HCT116 (cell line): Measurements from ENCODE around the gene MAP3K7CL. TPM values are rescaled to one million over a fixed set of nuclear protein-coding genes. Genes with fewer than 3 reads are reported as not detected.

Experiments used
- ATAC-seq: fragments of 200-7000 bp; cut with Tn5 transposase; 2 replicates; pipeline ENCODE4 v1.9.1; 2020; ENCODE audit warnings: mild to moderate bottlenecking, moderate library complexity
- BruUV-seq: library from RNA; stranded (reverse); fragments of 400-500 nt; replicated peaks from 2 replicates; lab custom pipeline; 2021; lab: Mats Ljungman, UMichigan
- CTCF ChIA-PET: fragments of 300-600 bp; sonication (Branson Sonifier 250); formaldehyde crosslinking; loops from one replicate; lab custom pipeline; 2021; ENCODE audit warnings: antibody characterized with exemption; lab: Charles Lee
- POLR2A ChIA-PET: fragments of 300-600, 350-600 bp; sonication (Branson Sonifier 250); formaldehyde crosslinking; loops from one replicate; lab custom pipeline; 2021; ENCODE audit warnings: antibody characterized with exemption; lab: Charles Lee
- RAD21 ChIA-PET, 2 experiments: fragments of 300-600 bp; sonication (Branson Sonifier 250); formaldehyde crosslinking; loops; one replicate each; lab custom pipeline; 2023; ENCODE audit warnings: low total read pairs in 2 of 2; ENCODE audit not compliant: uncharacterized antibody in 2 of 2, unreplicated experiment in 2 of 2, low non-redundant PET in 1 of 2; lab: Charles Lee
- DNase-seq: peaks from one replicate; pipeline ENCODE4 v3.0.0-alpha.2; 2010; ENCODE audit warnings: low read depth, low spot score
- H2AFZ ChIP-seq: fragments of 200-600 bp; shearing (Covaris generic), sonication (generic); 2 replicates; pipeline ENCODE4 v1.6.1; 2017; ENCODE audit warnings: low read depth, mixed run types, mixed read lengths, antibody characterized with exemption, low read length; ENCODE audit not compliant: poor library complexity, severe bottlenecking
- H3K27ac ChIP-seq: 2 replicates; pipeline ENCODE4 v1.5.1; 2012; ENCODE audit warnings: low read depth, low read length
- H3K27me3 ChIP-seq: fragments of 200-600 bp; sonication (generic); 2 replicates; pipeline ENCODE4 v1.6.1; 2016; ENCODE audit warnings: mixed run types, low read length, mixed read lengths; ENCODE audit not compliant: insufficient read depth
- H3K36me3 ChIP-seq, 2 experiments: fragments of 200-500 bp in 1 of 2; fragments of 200-600 bp in 1 of 2; sonication (Bioruptor generic) in 1 of 2; sonication (generic) in 1 of 2; 2 replicates each; pipeline versions ENCODE4 v1.5.1 to v1.6.1; 2014 to 2016; ENCODE audit warnings: low read length in 2 of 2, inconsistent platforms in 1 of 2, mixed read lengths in 1 of 2, mixed run types in 1 of 2; ENCODE audit not compliant: insufficient read depth in 2 of 2, control insufficient read depth in 1 of 2
- H3K4me1 ChIP-seq, 2 experiments: fragments of 200-600 bp in 1 of 2; sonication (generic) in 1 of 2; 2 replicates each; pipeline versions ENCODE4 v1.5.1 to v1.6.1; 2012 to 2017; ENCODE audit warnings: low read length in 2 of 2, inconsistent platforms in 1 of 2, mild to moderate bottlenecking in 1 of 2, mixed read lengths in 1 of 2, mixed run types in 1 of 2, moderate library complexity in 1 of 2; ENCODE audit not compliant: insufficient read depth in 2 of 2, control insufficient read depth in 1 of 2
- H3K4me2 ChIP-seq: fragments of 200-600 bp; sonication (generic); 2 replicates; pipeline ENCODE4 v1.6.1; 2017; ENCODE audit warnings: mixed run types, low read length, mixed read lengths
- H3K4me3 ChIP-seq, 2 experiments: fragments of 200-600 bp in 1 of 2; sonication (generic) in 1 of 2; replicated peaks in 1 of 2; 2 replicates each; pipeline ENCODE4 v1.5.1; 2011 to 2016; ENCODE audit warnings: low read length in 2 of 2, control low read depth in 1 of 2, low read depth in 1 of 2, mild to moderate bottlenecking in 1 of 2, mixed read lengths in 1 of 2, mixed run types in 1 of 2
- H3K79me2 ChIP-seq: fragments of 200-600 bp; sonication (generic); 2 replicates; pipeline ENCODE4 v1.6.1; 2017; ENCODE audit warnings: mild to moderate bottlenecking, mixed run types, low read length, moderate library complexity, mixed read lengths; ENCODE audit not compliant: insufficient read depth
- H3K9ac ChIP-seq: fragments of 200-600 bp; sonication (generic); 2 replicates; pipeline ENCODE4 v1.6.1; 2016; ENCODE audit warnings: low read length, mixed read lengths
- H3K9me2 ChIP-seq: fragments of 200-600 bp; sonication (generic), shearing (Covaris generic); 2 replicates; pipeline ENCODE4 v1.6.1; 2017; ENCODE audit warnings: mixed run types, mild to moderate bottlenecking, moderate library complexity; ENCODE audit not compliant: insufficient read depth
- H3K9me3 ChIP-seq, 2 experiments: fragments of 200-500 bp in 1 of 2; fragments of 200-600 bp in 1 of 2; sonication (Bioruptor generic) in 1 of 2; sonication (generic) in 1 of 2; 2 replicates each; pipeline ENCODE4 v1.6.1; 2014 to 2017; ENCODE audit warnings: low read length in 2 of 2, mixed read lengths in 2 of 2, inconsistent platforms in 1 of 2, low read depth in 1 of 2, mild to moderate bottlenecking in 1 of 2, mixed run types in 1 of 2, moderate library complexity in 1 of 2; ENCODE audit not compliant: control insufficient read depth in 1 of 2, insufficient read depth in 1 of 2
- H4K20me1 ChIP-seq: fragments of 200-600 bp; sonication (generic), shearing (Covaris generic); 2 replicates; pipeline ENCODE4 v1.6.1; 2017; ENCODE audit warnings: mixed run types, mild to moderate bottlenecking, moderate library complexity; ENCODE audit not compliant: insufficient read depth
- CBX3 ChIP-seq: IDR thresholded peaks from 2 replicates; pipeline ENCODE4 v1.6.1; 2012; ENCODE audit warnings: low read depth
- CEBPB ChIP-seq: IDR thresholded peaks from 2 replicates; pipeline ENCODE4 v1.6.1; 2012; ENCODE audit warnings: low read depth
- EZH2 ChIP-seq: fragments of 200-600 bp; sonication (generic); IDR thresholded peaks from 2 replicates; pipeline ENCODE4 v1.6.1; 2017; ENCODE audit warnings: antibody characterized with exemption, mixed run types
- EZH2phosphoT487 ChIP-seq: fragments of 200-600 bp; IDR thresholded peaks from 2 replicates; pipeline ENCODE4 v1.6.1; 2018; ENCODE audit warnings: antibody characterized with exemption, borderline replicate concordance
- FOSL1 ChIP-seq: IDR thresholded peaks from 2 replicates; pipeline ENCODE4 v1.6.1; 2012; ENCODE audit warnings: low read depth
- JUND ChIP-seq: IDR thresholded peaks from 2 replicates; pipeline ENCODE4 v1.6.1; 2012
- MAX ChIP-seq: IDR thresholded peaks from 2 replicates; pipeline ENCODE4 v1.6.1; 2012
- POLR2A ChIP-seq: IDR thresholded peaks from 2 replicates; pipeline ENCODE4 v1.7.0; 2011; ENCODE audit warnings: borderline replicate concordance; ENCODE audit not compliant: insufficient read depth, insufficient read length; ENCODE audit errors: extremely low read depth
- SP1 ChIP-seq: IDR thresholded peaks from 2 replicates; pipeline ENCODE4 v1.6.1; 2012; ENCODE audit warnings: low read depth
- TCF7L2 ChIP-seq: IDR thresholded peaks from 2 replicates; pipeline ENCODE4 v1.7.0; 2011; ENCODE audit warnings: borderline replicate concordance, inconsistent platforms; ENCODE audit not compliant: insufficient read depth, insufficient read length; ENCODE audit errors: extremely low read depth
- YY1 ChIP-seq: IDR thresholded peaks from 2 replicates; pipeline ENCODE4 v1.6.1; 2011; ENCODE audit warnings: low read length, low read depth, moderate library complexity, mild to moderate bottlenecking; ENCODE audit not compliant: insufficient replicate concordance; ENCODE audit errors: extremely low read depth
- ZFX ChIP-seq: fragments of 450-650 bp; IDR thresholded peaks from 2 replicates; pipeline ENCODE4 v1.6.1; 2017
- intact Hi-C: fragments of 100-400 bp; cut with micrococcal nuclease; formaldehyde crosslinking; loops from 2 replicates; pipeline ENCODE4 v1.10.0; 2022
- total RNA-seq: library from RNA; stranded (reverse); gene quantifications from one replicate; pipeline ENCODE4 v1.2.1, GENCODE V29; 2021; ENCODE audit not compliant: unreplicated experiment
- TF ChIP-seq, protein P1 (sequence below): IDR thresholded peaks from 2 replicates; pipeline ENCODE4 v1.6.1; 2012

The MAP3K7CL gene
- total RNA-seq, 1 experiment from 2014 or later = 0.57 TPM

GRCh38 chr21:29181799-29182470, 51.5 kb downstream of the MAP3K7CL start:
- H4K20me1 ChIP-seq = no peaks in the 10 kb centered on the region
- H3K4me2 ChIP-seq = peak overlapping the region; percentile 76
- H3K27ac ChIP-seq = peak overlapping the region; percentile 60
- H2AFZ ChIP-seq = peak overlapping the region; percentile 79
- intact Hi-C loops = no loop called here
- H3K79me2 ChIP-seq = no peaks in the 10 kb centered on the region
- DNase-seq (peak; percentile 36), ATAC-seq (peak; percentile 97)
- no peaks in the 10 kb centered on the region for H3K36me3 ChIP-seq
- ChIA-PET CTCF (interaction anchor here (1.2 to 1.4 kb wide), 2 partner anchors 17 to 166 kb away, joined by 3 to 4 read pairs; no protein-coding TSS in a partner anchor), POLR2A (interaction anchor here (1.0 to 1.2 kb wide), 2 partner anchors 108 to 118 kb away, joined by 4 to 5 read pairs; partner anchors contain the start of gene CCT8), RAD21 (no interaction called here)
- TF ChIP-seq JUND (peak; percentile 45), YY1 (no peak), MAX (no peak), FOSL1 (peak; percentile 49; the same call in 1 of the 2 replicates), SP1 (no peak; the same call in 1 of the 2 replicates), CEBPB (peak; percentile 25; the same call in 1 of the 2 replicates), TCF7L2 (peak; percentile 41), EZH2 (no peak), EZH2phosphoT487 (no peak), ZFX (no peak), POLR2A (no peak), CBX3 (no peak)
- TF ChIP-seq, protein P1, sequence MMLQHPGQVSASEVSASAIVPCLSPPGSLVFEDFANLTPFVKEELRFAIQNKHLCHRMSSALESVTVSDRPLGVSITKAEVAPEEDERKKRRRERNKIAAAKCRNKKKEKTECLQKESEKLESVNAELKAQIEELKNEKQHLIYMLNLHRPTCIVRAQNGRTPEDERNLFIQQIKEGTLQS = no peak
- H3K27me3 ChIP-seq = no peaks in the 10 kb centered on the region
- H3K4me3 ChIP-seq = peak overlapping the region; percentile 30 to 50
- no peaks in the 10 kb centered on the region for H3K9me2 ChIP-seq
- H3K4me1 ChIP-seq = peaks cover 15 to 40% of the 10 kb centered on the region in 2 experiments
- no peaks in the 10 kb centered on the region for H3K9me3 ChIP-seq
- BruUV-seq = TSS peak; percentile 66
- peak overlapping the region; percentile 48 for H3K9ac ChIP-seq
